GM12873 (cell line): ENCODE data around the gene ZFPL1.

Experiments
- TF ChIP-seq, protein P1 (sequence below): IDR thresholded peaks from 2 replicates; pipeline ENCODE4 v1.5.1; 2012; ENCODE audit warnings: low read depth, mild to moderate bottlenecking, moderate library complexity, low read length, control low read depth; ENCODE audit not compliant: insufficient read depth; ENCODE audit errors: missing control alignments

The ZFPL1 gene

DNA sequence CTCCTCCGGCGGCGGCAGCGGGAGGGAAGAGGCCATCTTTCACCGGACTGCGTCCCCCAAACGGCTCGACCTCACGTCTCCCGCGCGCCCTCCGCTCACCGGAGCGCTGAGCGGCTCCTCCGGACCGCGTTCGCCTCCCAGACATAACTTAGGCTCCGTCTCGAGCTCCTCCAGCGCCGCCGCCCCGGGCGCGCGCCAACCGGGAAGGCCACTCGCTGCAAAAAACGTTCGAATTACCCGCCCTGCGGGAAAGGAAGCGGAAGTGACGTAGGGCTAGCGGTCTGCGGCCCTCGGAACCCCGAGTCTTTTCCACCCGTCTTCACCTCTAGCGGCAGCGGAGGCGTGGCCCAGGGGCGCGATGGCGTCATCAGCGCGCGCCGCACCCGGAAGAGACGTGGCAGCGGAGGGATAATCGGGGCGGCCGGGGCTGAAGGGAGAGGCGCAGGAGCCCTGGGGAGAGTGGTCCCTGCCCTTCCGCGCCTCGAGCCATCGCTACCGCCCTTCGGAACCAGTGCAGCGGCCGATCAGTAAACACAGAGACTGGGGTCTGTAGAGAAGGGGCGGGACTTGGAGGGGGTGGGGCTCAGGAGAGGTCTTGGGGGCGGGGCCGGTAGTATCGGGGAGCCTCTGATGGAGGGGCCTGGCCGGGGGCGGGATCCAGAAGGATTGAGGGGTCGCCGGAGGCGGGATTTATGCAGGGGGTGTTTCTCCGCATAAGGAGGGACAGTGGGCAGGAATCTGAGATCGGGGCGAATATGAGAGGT is at the start of gene ZFPL1, which contains the start of gene CDCA5:
ZFPL1 (plus strand) TSS at position 389 of the 764 bp plus-strand sequence. CDS start 477 bp downstream, outside the sequence.
CDCA5 (minus strand) TSS at position 207 of the 764 bp plus-strand sequence; CDS start at position 145, 62 bp downstream.
- TF ChIP-seq, protein P1, sequence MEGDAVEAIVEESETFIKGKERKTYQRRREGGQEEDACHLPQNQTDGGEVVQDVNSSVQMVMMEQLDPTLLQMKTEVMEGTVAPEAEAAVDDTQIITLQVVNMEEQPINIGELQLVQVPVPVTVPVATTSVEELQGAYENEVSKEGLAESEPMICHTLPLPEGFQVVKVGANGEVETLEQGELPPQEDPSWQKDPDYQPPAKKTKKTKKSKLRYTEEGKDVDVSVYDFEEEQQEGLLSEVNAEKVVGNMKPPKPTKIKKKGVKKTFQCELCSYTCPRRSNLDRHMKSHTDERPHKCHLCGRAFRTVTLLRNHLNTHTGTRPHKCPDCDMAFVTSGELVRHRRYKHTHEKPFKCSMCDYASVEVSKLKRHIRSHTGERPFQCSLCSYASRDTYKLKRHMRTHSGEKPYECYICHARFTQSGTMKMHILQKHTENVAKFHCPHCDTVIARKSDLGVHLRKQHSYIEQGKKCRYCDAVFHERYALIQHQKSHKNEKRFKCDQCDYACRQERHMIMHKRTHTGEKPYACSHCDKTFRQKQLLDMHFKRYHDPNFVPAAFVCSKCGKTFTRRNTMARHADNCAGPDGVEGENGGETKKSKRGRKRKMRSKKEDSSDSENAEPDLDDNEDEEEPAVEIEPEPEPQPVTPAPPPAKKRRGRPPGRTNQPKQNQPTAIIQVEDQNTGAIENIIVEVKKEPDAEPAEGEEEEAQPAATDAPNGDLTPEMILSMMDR = no peak

DNA sequence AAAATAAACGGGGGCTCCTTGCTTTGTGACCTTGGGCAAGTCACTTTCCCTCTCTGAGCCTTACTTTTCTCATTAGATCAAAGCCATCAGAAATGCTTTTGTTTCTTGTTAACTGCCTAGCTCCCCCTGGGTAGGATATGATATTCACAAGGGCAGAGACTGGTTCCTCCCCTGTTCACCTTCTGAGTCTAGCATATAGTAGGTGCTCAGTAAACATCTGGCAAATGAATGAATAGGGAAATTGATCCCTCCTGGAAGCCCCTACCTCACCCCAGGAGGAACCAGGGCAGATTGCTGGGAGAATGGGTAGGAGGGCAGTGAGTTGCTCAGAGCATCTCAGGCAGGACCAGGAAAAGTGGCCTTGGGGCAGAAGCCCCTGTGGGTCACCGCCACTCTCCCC is 49.6 kb upstream of the ZFPL1 start:
- TF ChIP-seq, protein P1 = no peak

DNA sequence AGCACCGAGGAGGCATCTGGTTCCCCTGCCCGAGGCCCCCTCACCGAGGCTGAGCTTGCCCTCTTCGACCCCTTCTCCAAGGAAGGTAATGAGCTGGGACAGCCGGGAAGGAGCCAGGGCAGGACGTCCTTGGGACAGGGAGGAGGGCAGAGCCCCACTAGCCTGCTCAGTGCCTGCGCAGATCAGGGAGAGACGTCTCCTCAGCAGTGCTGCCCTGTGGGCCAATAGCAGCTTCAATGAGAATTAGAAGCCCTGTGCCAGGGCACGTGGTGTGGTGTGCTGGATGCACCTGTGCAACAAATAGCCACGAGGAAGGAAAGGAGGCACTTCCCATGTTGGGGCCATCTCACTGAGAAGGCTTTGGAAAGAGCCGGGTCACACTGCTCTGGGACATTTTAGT is 48.4 kb upstream of the ZFPL1 start:
- TF ChIP-seq, protein P1 = no peak

DNA sequence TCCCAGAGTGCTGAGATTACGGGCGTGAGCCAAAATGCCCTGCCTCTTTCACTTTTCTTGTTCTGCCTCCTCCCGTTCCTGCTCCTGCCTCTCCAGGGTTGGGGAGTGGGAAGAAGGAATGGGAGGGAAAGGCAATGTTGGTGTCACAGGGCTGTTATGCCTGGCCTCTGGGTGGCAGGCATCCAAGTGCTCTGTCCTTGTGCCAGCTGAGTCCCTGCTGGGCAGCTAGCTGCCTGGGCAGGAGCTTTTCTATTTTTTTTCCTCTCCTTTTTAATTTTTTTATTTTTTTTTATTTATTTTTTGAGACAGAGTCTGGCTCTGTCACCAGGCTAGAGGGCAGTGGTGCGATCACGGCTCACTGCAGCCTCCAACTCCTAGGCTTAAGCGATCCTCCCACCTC is 47.1 kb upstream of the ZFPL1 start:
- TF ChIP-seq, protein P1 = no peak

DNA sequence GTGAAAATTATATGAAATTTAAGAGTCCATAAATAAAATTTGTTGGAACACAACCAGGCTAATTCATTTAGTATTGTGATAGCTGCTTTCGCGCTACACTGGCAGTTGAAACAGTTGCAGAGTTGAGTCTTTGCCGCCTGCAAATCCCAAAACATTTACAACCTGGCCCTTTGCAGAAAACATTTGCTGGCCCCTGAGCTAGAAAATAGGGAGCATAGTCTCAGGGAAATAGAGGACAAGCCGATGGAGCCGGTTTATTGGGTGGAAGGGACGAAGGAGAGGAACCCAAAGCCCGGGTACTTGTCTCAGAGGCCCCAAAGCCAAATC is 43.5 kb upstream of the ZFPL1 start:
- TF ChIP-seq, protein P1 = no peak

DNA sequence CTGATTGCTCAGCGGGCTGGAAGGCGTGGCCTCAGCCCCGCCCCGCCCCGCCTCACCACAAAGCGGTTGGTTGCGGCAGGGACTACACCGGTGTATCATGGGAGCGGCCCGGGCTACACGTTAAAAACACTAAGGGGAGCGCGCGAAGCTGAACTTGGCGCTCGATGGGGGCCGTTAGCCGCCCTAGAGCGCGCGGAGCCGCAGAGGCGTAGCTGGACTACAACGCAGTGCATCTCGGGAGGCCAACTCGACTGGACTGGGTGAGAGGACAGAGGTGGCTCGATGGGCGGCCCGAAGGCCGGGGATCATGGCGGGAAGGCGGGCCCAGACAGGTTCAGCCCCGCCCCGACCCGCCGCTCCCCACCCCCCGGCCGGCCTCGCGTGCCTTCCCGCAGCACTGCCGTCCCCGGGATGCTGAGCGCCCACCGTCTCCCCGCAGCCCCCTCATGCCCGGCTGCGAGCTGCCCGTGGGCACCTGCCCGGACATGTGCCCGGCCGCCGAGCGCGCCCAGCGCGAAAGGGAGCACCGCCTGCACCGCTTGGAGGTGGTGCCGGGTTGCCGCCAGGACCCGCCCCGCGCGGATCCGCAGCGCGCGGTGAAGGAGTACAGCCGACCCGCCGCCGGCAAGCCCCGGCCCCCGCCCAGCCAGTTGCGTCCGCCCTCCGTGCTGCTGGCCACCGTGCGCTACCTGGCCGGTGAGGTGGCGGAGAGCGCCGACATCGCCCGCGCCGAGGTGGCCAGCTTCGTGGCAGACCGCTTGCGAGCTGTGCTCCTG is 43.0 kb upstream of the ZFPL1 start, which contains the start of gene SAC3D1:
SAC3D1 (plus strand) TSS at position 364 of the 776 bp plus-strand sequence; CDS start at position 447, 83 bp downstream.
- TF ChIP-seq, protein P1 = no peak

DNA sequence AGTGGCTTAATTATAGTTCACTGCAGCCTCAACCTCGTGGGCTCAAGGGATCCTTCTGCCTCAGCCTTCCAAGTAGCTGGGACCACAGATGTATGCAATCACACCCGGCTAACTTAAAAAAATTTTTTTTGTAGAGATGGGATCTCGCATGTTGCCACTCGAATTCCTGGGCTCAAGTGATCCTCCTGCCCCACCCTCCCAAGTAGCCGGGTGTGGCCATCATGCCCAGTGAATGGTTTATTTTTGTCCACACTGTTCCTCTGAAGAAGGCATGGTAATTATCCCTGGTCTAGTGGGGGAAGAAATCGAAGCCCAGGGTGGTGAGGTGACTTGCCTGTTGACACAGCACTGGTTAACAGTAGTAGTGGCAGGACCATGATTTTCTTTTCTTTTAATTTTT is 41.1 kb upstream of the ZFPL1 start:
- TF ChIP-seq, protein P1 = no peak
